ENCODE data around the gene CDH12. TPM values are rescaled to one million over a fixed set of nuclear protein-coding genes. Genes with fewer than 3 reads are reported as not detected.
"Not testable (repeated sequence)": the region's sequence is repeated elsewhere in the genome, so short reads cannot be mapped to it uniquely, and the experiment has no call there.

Gene CDH12
- total and polyA plus RNA-seq, 4 donors = 0.02 to 0.33 (median 0.17) TPM; not detected in 1

DNA sequence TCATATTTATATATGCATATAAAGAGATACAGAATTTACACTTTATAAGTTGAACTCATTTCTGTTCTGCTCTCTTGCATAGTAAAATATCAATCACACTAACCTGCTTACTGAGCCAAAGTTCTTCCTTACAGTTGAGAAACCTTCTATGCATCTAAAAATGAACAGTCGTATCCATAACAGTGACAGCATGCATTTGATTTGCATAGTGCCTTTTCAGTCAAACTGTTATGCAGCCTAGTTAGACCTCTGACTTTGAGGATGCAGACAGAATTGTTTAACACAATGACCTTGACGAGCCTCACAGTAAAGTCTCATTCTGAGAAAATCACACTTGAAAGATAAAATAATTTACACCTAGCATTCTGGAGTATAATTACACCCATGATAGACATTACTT lies 683.9 kb downstream of the CDH12 start:
- H3K27ac ChIP-seq (ENCODE audit: low read depth in 1 of 2, low read length in 2 of 2); H3K9me3 ChIP-seq (ENCODE audit: control insufficient read depth in 4 of 4, low read length in 3 of 4); H3K27me3 ChIP-seq (ENCODE audit: control insufficient read depth in 4 of 4, insufficient read depth in 4 of 4, low read length in 3 of 4); H3K4me1 ChIP-seq (ENCODE audit: control insufficient read depth in 4 of 4, insufficient read depth in 4 of 4, low read length in 3 of 4); H3K36me3 ChIP-seq (ENCODE audit: control insufficient read depth in 4 of 4, insufficient read depth in 3 of 4, low read depth in 1 of 4, low read length in 3 of 4); H3K4me3 ChIP-seq (ENCODE audit: low read depth in 1 of 3, low read length in 3 of 3); DNase-seq (ENCODE audit: low spot score); H3K9ac ChIP-seq (ENCODE audit: low read depth in 1 of 2, low read length in 2 of 2): not testable (repeated sequence)
- WGBS = 45% methylated on average over 2 of the region's 2 CpGs

GRCh38 chr5:22168704-22169103 lies 684.4 kb downstream of the CDH12 start:
- not testable (repeated sequence) for H3K9me3 ChIP-seq (ENCODE audit: control insufficient read depth in 4 of 4, low read length in 3 of 4); H3K4me3 ChIP-seq (ENCODE audit: low read depth in 1 of 3, low read length in 3 of 3); H3K27ac ChIP-seq (ENCODE audit: low read depth in 1 of 2, low read length in 2 of 2); H3K9ac ChIP-seq (ENCODE audit: low read depth in 1 of 2, low read length in 2 of 2); H3K27me3 ChIP-seq (ENCODE audit: control insufficient read depth in 4 of 4, insufficient read depth in 4 of 4, low read length in 3 of 4); H3K4me1 ChIP-seq (ENCODE audit: control insufficient read depth in 4 of 4, insufficient read depth in 4 of 4, low read length in 3 of 4); DNase-seq (ENCODE audit: low spot score); H3K36me3 ChIP-seq (ENCODE audit: control insufficient read depth in 4 of 4, insufficient read depth in 3 of 4, low read depth in 1 of 4, low read length in 3 of 4)
- WGBS = no CpG with 5 or more reads among the region's 2 CpGs

- 48% methylated on average over 2 of the region's 2 CpGs for WGBS
- not testable (repeated sequence) for H3K27ac ChIP-seq (ENCODE audit: low read depth in 1 of 2, low read length in 2 of 2); H3K4me1 ChIP-seq (ENCODE audit: control insufficient read depth in 4 of 4, insufficient read depth in 4 of 4, low read length in 3 of 4); H3K4me3 ChIP-seq (ENCODE audit: low read depth in 1 of 3, low read length in 3 of 3); H3K27me3 ChIP-seq (ENCODE audit: control insufficient read depth in 4 of 4, insufficient read depth in 4 of 4, low read length in 3 of 4); H3K9me3 ChIP-seq (ENCODE audit: control insufficient read depth in 4 of 4, low read length in 3 of 4); H3K9ac ChIP-seq (ENCODE audit: low read depth in 1 of 2, low read length in 2 of 2); DNase-seq (ENCODE audit: low spot score); H3K36me3 ChIP-seq (ENCODE audit: control insufficient read depth in 4 of 4, insufficient read depth in 3 of 4, low read depth in 1 of 4, low read length in 3 of 4)
Observed at GRCh38 chr5:22165931-22166330, 687.2 kb downstream of the CDH12 start.

- not testable (repeated sequence) for H3K9ac ChIP-seq (ENCODE audit: low read depth in 1 of 2, low read length in 2 of 2); H3K27ac ChIP-seq (ENCODE audit: low read depth in 1 of 2, low read length in 2 of 2); H3K4me1 ChIP-seq (ENCODE audit: control insufficient read depth in 4 of 4, insufficient read depth in 4 of 4, low read length in 3 of 4); DNase-seq (ENCODE audit: low spot score); H3K4me3 ChIP-seq (ENCODE audit: low read depth in 1 of 3, low read length in 3 of 3); H3K27me3 ChIP-seq (ENCODE audit: control insufficient read depth in 4 of 4, insufficient read depth in 4 of 4, low read length in 3 of 4); H3K36me3 ChIP-seq (ENCODE audit: control insufficient read depth in 4 of 4, insufficient read depth in 3 of 4, low read depth in 1 of 4, low read length in 3 of 4); H3K9me3 ChIP-seq (ENCODE audit: control insufficient read depth in 4 of 4, low read length in 3 of 4)
- 50% methylated on average over 4 of the region's 7 CpGs for WGBS
Observed at GRCh38 chr5:22164910-22165748, 688.0 kb downstream of the CDH12 start.

GRCh38 chr5:22156953-22157352 lies 696.2 kb downstream of the CDH12 start:
- DNase-seq (ENCODE audit: low spot score); H3K4me1 ChIP-seq (ENCODE audit: control insufficient read depth in 4 of 4, insufficient read depth in 4 of 4, low read length in 3 of 4); H3K4me3 ChIP-seq (ENCODE audit: low read depth in 1 of 3, low read length in 3 of 3); H3K27ac ChIP-seq (ENCODE audit: low read depth in 1 of 2, low read length in 2 of 2); H3K9me3 ChIP-seq (ENCODE audit: control insufficient read depth in 4 of 4, low read length in 3 of 4); H3K27me3 ChIP-seq (ENCODE audit: control insufficient read depth in 4 of 4, insufficient read depth in 4 of 4, low read length in 3 of 4); H3K9ac ChIP-seq (ENCODE audit: low read depth in 1 of 2, low read length in 2 of 2); H3K36me3 ChIP-seq (ENCODE audit: control insufficient read depth in 4 of 4, insufficient read depth in 3 of 4, low read depth in 1 of 4, low read length in 3 of 4): not testable (repeated sequence)
- whole genome bisulfite sequencing = no CpG with 5 or more reads among the region's 1 CpG

- not testable (repeated sequence) for H3K36me3 ChIP-seq (ENCODE audit: control insufficient read depth in 4 of 4, insufficient read depth in 3 of 4, low read depth in 1 of 4, low read length in 3 of 4); H3K9ac ChIP-seq (ENCODE audit: low read depth in 1 of 2, low read length in 2 of 2); H3K4me3 ChIP-seq (ENCODE audit: low read depth in 1 of 3, low read length in 3 of 3); H3K27me3 ChIP-seq (ENCODE audit: control insufficient read depth in 4 of 4, insufficient read depth in 4 of 4, low read length in 3 of 4); DNase-seq (ENCODE audit: low spot score); H3K27ac ChIP-seq (ENCODE audit: low read depth in 1 of 2, low read length in 2 of 2); H3K4me1 ChIP-seq (ENCODE audit: control insufficient read depth in 4 of 4, insufficient read depth in 4 of 4, low read length in 3 of 4); H3K9me3 ChIP-seq (ENCODE audit: control insufficient read depth in 4 of 4, low read length in 3 of 4)
- 54% methylated on average over 2 of the region's 2 CpGs for WGBS
Observed at GRCh38 chr5:22154779-22155178, 698.4 kb downstream of the CDH12 start.

GRCh38 chr5:22151801-22152200 lies 701.3 kb downstream of the CDH12 start:
- not testable (repeated sequence) for H3K4me1 ChIP-seq (ENCODE audit: control insufficient read depth in 4 of 4, insufficient read depth in 4 of 4, low read length in 3 of 4); H3K9me3 ChIP-seq (ENCODE audit: control insufficient read depth in 4 of 4, low read length in 3 of 4); DNase-seq (ENCODE audit: low spot score); H3K4me3 ChIP-seq (ENCODE audit: low read depth in 1 of 3, low read length in 3 of 3); H3K36me3 ChIP-seq (ENCODE audit: control insufficient read depth in 4 of 4, insufficient read depth in 3 of 4, low read depth in 1 of 4, low read length in 3 of 4); H3K27ac ChIP-seq (ENCODE audit: low read depth in 1 of 2, low read length in 2 of 2); H3K27me3 ChIP-seq (ENCODE audit: control insufficient read depth in 4 of 4, insufficient read depth in 4 of 4, low read length in 3 of 4); H3K9ac ChIP-seq (ENCODE audit: low read depth in 1 of 2, low read length in 2 of 2)
- 37% methylated on average over 9 of the region's 9 CpGs for WGBS

- H3K36me3 ChIP-seq (ENCODE audit: control insufficient read depth in 4 of 4, insufficient read depth in 3 of 4, low read depth in 1 of 4, low read length in 3 of 4) = not testable (repeated sequence)
- WGBS = 79% methylated on average over 1 of the region's 1 CpG
Observed at GRCh38 chr5:22140418-22140817, 712.7 kb downstream of the CDH12 start.

More at GRCh38 chr5:22140418-22140817, 712.7 kb downstream of the CDH12 start:
- H3K9me3 ChIP-seq (ENCODE audit: control insufficient read depth in 4 of 4, low read length in 3 of 4); H3K4me1 ChIP-seq (ENCODE audit: control insufficient read depth in 4 of 4, insufficient read depth in 4 of 4, low read length in 3 of 4); H3K27ac ChIP-seq (ENCODE audit: low read depth in 1 of 2, low read length in 2 of 2); H3K27me3 ChIP-seq (ENCODE audit: control insufficient read depth in 4 of 4, insufficient read depth in 4 of 4, low read length in 3 of 4); H3K4me3 ChIP-seq (ENCODE audit: low read depth in 1 of 3, low read length in 3 of 3); H3K9ac ChIP-seq (ENCODE audit: low read depth in 1 of 2, low read length in 2 of 2); DNase-seq (ENCODE audit: low spot score): not testable (repeated sequence)
